ENCODE data around the gene LTBP3. TPM values are rescaled to one million over a fixed set of nuclear protein-coding genes. Genes with fewer than 3 reads are reported as not detected.

LTBP3 gene
- total RNA-seq, 1 donor from 2014 or later = 80.3 TPM

GRCh38 chr11:65538232-65538914 lies 19.8 kb downstream of the LTBP3 start:
- Histone ChIP-seq H3K36me3 (peaks cover 45% of the 10 kb centered on the region), H3K27me3 (ENCODE audit: low read depth) (no peaks in the 10 kb centered on the region), H3K4me1 (peaks cover 29% of the 10 kb centered on the region), H3K9me3 (replicated peaks) (no peaks in the 10 kb centered on the region), H3K4me3 (no peak overlapping the region), H3K27ac (replicated peaks) (no peak overlapping the region)
- no peak for TF ChIP-seq CTCF (IDR thresholded peaks at IDR 0.05; ENCODE audit: borderline replicate concordance)
- DNase-seq = no peak
- intact Hi-C loops (cut with micrococcal nuclease) = loop anchor here (10.0 kb wide), 1 partner anchor 56 kb away; the partner anchor contains the start of gene KCNK7

- no peak for TF ChIP-seq CTCF (IDR thresholded peaks at IDR 0.05; ENCODE audit: borderline replicate concordance)
- H3K4me1 ChIP-seq = peaks cover 29% of the 10 kb centered on the region
- H3K9me3 ChIP-seq (replicated peaks) = no peaks in the 10 kb centered on the region
- H3K27ac ChIP-seq (replicated peaks) = no peak overlapping the region
- intact Hi-C loops (cut with micrococcal nuclease) = loop anchor here (10.0 kb wide), 1 partner anchor 57 kb away; the partner anchor contains the start of gene KCNK7
- peaks cover 52% of the 10 kb centered on the region for H3K36me3 ChIP-seq
- DNase-seq = no peak
- H3K4me3 ChIP-seq = no peak overlapping the region
- H3K27me3 ChIP-seq (ENCODE audit: low read depth) = no peaks in the 10 kb centered on the region
Measured at GRCh38 chr11:65537620-65538231, 20.4 kb downstream of the LTBP3 start.

GRCh38 chr11:65537296-65537597 lies 20.9 kb downstream of the LTBP3 start:
- Histone ChIP-seq H3K36me3 (peaks cover 57% of the 10 kb centered on the region), H3K4me1 (peaks cover 29% of the 10 kb centered on the region), H3K4me3 (no peak overlapping the region), H3K27ac (replicated peaks) (no peak overlapping the region), H3K27me3 (ENCODE audit: low read depth) (no peaks in the 10 kb centered on the region), H3K9me3 (replicated peaks) (no peaks in the 10 kb centered on the region)
- TF ChIP-seq CTCF (IDR thresholded peaks at IDR 0.05; ENCODE audit: borderline replicate concordance) = no peak
- intact Hi-C loops (cut with micrococcal nuclease) = loop anchor here (10.0 kb wide), 1 partner anchor 58 kb away; the partner anchor contains the start of gene KCNK7
- no peak for DNase-seq

GRCh38 chr11:65536412-65537295 lies 21.5 kb downstream of the LTBP3 start:
- peaks cover 24% of the 10 kb centered on the region for H3K4me1 ChIP-seq
- intact Hi-C loops (cut with micrococcal nuclease) = loop anchor here (10.0 kb wide), 1 partner anchor 58 kb away; the partner anchor contains the start of gene KCNK7
- TF ChIP-seq CTCF (IDR thresholded peaks at IDR 0.05; ENCODE audit: borderline replicate concordance) = no peak
- no peak overlapping the region for H3K4me3 ChIP-seq
- no peaks in the 10 kb centered on the region for H3K9me3 ChIP-seq (replicated peaks)
- H3K27me3 ChIP-seq (ENCODE audit: low read depth) = no peaks in the 10 kb centered on the region
- H3K36me3 ChIP-seq = peaks cover 63% of the 10 kb centered on the region
- no peak for DNase-seq
- H3K27ac ChIP-seq (replicated peaks) = no peak overlapping the region

GRCh38 chr11:65535102-65535501 lies 23.1 kb downstream of the LTBP3 start:
- TF ChIP-seq CTCF (IDR thresholded peaks at IDR 0.05; ENCODE audit: borderline replicate concordance) = no peak
- Histone ChIP-seq H3K9me3 (replicated peaks) (no peaks in the 10 kb centered on the region), H3K4me1 (peaks cover 9% of the 10 kb centered on the region), H3K27ac (replicated peaks) (no peak overlapping the region), H3K4me3 (no peak overlapping the region), H3K36me3 (peaks cover 78% of the 10 kb centered on the region), H3K27me3 (ENCODE audit: low read depth) (no peaks in the 10 kb centered on the region)
- no peak for DNase-seq
- intact Hi-C loops (cut with micrococcal nuclease) = loop anchor here (10.0 kb wide), 1 partner anchor 60 kb away; the partner anchor contains the start of gene KCNK7
